ENCODE measurements around the gene TXK.

- TF ChIP-seq CTCF (IDR thresholded peaks at IDR 0.05) (no peak), EP300 (IDR thresholded peaks at IDR 0.05; ENCODE audit: borderline replicate concordance in 1 of 2, low read depth in 1 of 2, low read length in 1 of 2) (no peak), PBX3 (IDR thresholded peaks at IDR 0.05) (no peak), NFIC (IDR thresholded peaks at IDR 0.05; ENCODE audit: borderline replicate concordance) (no peak), FOSL2 (IDR thresholded peaks at IDR 0.05; ENCODE audit: borderline replicate concordance, low read depth) (no peak), POLR2AphosphoS5 (IDR thresholded peaks at IDR 0.05; ENCODE audit: low read depth, low read length) (no peak), SIN3A (IDR thresholded peaks at IDR 0.05; ENCODE audit: borderline replicate concordance, low read depth, low read length) (no peak), RFX5 (IDR thresholded peaks at IDR 0.05; ENCODE audit: low read length) (no peak), FOXJ3 (CRISPR knock-in tag; IDR thresholded peaks at IDR 0.05) (no peak), MAX (IDR thresholded peaks at IDR 0.05; ENCODE audit: low read depth) (no peak), GABPA (IDR thresholded peaks at IDR 0.05; ENCODE audit: low read depth) (no peak)
These were observed 6.8 kb downstream of the TXK start for GRCh38 chr4:48127231-48127630.
